Measurements from ENCODE around the gene EIF4G2.

Gene EIF4G2

DNA sequence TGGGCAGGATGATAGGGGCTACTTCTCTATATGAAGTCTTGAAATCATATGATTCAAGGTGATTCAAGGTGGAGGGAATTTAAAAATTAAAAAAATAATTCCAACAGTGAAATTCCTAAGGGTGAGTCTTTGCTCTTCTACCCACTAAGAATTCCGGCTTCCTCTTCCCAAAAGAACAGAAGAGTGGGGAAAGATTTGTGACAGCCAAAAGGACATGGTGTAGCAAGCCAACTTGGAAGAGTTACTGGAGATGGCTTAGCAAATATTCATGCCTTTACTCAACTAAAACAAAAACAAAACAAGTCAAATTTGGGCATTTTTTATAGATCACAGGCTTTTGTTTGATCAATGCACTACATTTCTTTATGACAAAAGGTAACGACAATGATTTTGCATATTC is 36.9 kb upstream of the EIF4G2 start:
- Histone ChIP-seq H3K27me3 (ENCODE audit: control insufficient read depth in 1 of 2, insufficient read depth in 1 of 2, low read length in 2 of 2) (no peaks in the 10 kb centered on the region), H3K23ac (ENCODE audit: low read length in 2 of 2) (no peak overlapping the region), H3K14ac (ENCODE audit: low read length in 2 of 2) (no peak overlapping the region), H2BK15ac (ENCODE audit: low read depth, poor library complexity, severe bottlenecking) (no peak overlapping the region), H2AK5ac (ENCODE audit: low read length, severe bottlenecking) (no peak overlapping the region), H3K36me3 (ENCODE audit: control insufficient read depth in 1 of 2, insufficient read depth in 2 of 2, low read depth in 1 of 2, low read length in 2 of 2) (no peaks in the 10 kb centered on the region), H3K4me1 (ENCODE audit: control insufficient read depth, insufficient read depth, low read depth, low read length) (no peaks in the 10 kb centered on the region), H3K18ac (ENCODE audit: low read depth in 1 of 2, low read length in 2 of 2) (no peak overlapping the region), H2BK12ac (ENCODE audit: low read length in 2 of 2) (no peak overlapping the region), H2AFZ (ENCODE audit: low read depth, low read length) (no peak overlapping the region), H3K4me2 (ENCODE audit: low read length, poor library complexity, severe bottlenecking) (no peak overlapping the region), H3K9ac (ENCODE audit: low read length) (no peak overlapping the region), H2BK5ac (ENCODE audit: low read depth, low read length, poor library complexity, severe bottlenecking) (no peak overlapping the region), H3K79me1 (replicated peaks; ENCODE audit: low read length, poor library complexity, severe bottlenecking) (no peaks in the 10 kb centered on the region), H3K4ac (ENCODE audit: low read depth in 1 of 2, low read length in 2 of 2) (no peak overlapping the region), H2BK120ac (ENCODE audit: low read depth, low read length) (no peak overlapping the region), H3K4me3 (ENCODE audit: insufficient read depth in 1 of 2, low read depth in 1 of 2, low read length in 2 of 2) (no peak overlapping the region), H4K8ac (ENCODE audit: low read length) (no peak overlapping the region), H3K9me3 (ENCODE audit: control insufficient read depth, low read length) (no peaks in the 10 kb centered on the region), H3K27ac (ENCODE audit: low read length, poor library complexity, severe bottlenecking) (no peak overlapping the region), H4K91ac (ENCODE audit: low read length) (no peak overlapping the region)
- no CpG with 5 or more reads among the region's 2 CpGs for WGBS
- DNase-seq: no peak

DNA sequence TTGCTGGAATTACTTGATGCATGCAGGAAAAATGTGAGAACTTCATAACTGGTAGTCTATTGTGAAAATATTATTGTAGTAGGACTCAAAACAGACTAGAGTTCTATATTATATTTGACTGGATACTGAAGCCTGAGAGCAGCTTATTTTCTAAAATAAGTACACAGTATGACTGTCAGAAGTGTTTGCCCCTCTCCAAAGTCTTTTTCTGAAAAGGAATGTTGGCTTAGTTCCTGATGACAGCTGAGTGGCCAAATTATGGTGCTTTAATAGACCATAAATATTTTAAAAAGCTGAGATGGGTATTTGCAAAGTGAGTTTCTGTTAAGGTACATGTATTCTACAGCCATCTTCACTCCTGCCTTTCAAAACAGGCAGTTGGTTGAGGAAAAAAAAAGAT is 36.1 kb upstream of the EIF4G2 start:
- Histone ChIP-seq H4K8ac (ENCODE audit: low read length) (no peak overlapping the region), H2BK12ac (ENCODE audit: low read length in 2 of 2) (no peak overlapping the region)
- no peak for DNase-seq

DNA sequence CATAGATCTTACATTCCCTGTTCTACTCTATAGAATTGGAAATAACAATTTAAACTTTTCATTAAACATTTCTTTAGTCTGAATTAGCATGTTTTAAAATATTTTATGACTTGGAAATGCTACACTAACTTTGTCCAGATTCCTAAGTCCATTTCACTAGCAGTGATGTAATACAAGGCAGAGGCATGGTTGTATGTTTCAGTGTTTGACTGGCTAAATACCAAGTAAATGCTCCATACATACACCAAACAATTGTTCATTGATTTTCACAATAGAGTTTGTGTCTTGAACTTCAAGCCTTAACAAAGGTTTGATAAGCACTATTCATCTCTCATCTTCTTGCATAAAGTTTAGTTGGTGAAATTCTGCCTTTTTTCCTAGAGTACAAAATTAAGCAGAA is 35.6 kb upstream of the EIF4G2 start:
- Histone ChIP-seq H3K9me3 (ENCODE audit: control insufficient read depth, low read length) (no peaks in the 10 kb centered on the region), H4K91ac (ENCODE audit: low read length) (no peak overlapping the region), H3K79me1 (replicated peaks; ENCODE audit: low read length, poor library complexity, severe bottlenecking) (no peaks in the 10 kb centered on the region), H3K4me3 (ENCODE audit: insufficient read depth in 1 of 2, low read depth in 1 of 2, low read length in 2 of 2) (no peak overlapping the region), H3K18ac (ENCODE audit: low read depth in 1 of 2, low read length in 2 of 2) (no peak overlapping the region), H3K9ac (ENCODE audit: low read length) (no peak overlapping the region), H2BK12ac (ENCODE audit: low read length in 2 of 2) (no peak overlapping the region), H3K23ac (ENCODE audit: low read length in 2 of 2) (no peak overlapping the region), H2BK15ac (ENCODE audit: low read depth, poor library complexity, severe bottlenecking) (no peak overlapping the region), H3K27me3 (ENCODE audit: control insufficient read depth in 1 of 2, insufficient read depth in 1 of 2, low read length in 2 of 2) (no peaks in the 10 kb centered on the region), H3K4me1 (ENCODE audit: control insufficient read depth, insufficient read depth, low read depth, low read length) (no peaks in the 10 kb centered on the region), H2AK5ac (ENCODE audit: low read length, severe bottlenecking) (no peak overlapping the region), H2BK5ac (ENCODE audit: low read depth, low read length, poor library complexity, severe bottlenecking) (no peak overlapping the region), H2AFZ (ENCODE audit: low read depth, low read length) (no peak overlapping the region), H3K27ac (ENCODE audit: low read length, poor library complexity, severe bottlenecking) (no peak overlapping the region), H2BK120ac (ENCODE audit: low read depth, low read length) (no peak overlapping the region), H3K36me3 (ENCODE audit: control insufficient read depth in 1 of 2, insufficient read depth in 2 of 2, low read depth in 1 of 2, low read length in 2 of 2) (no peaks in the 10 kb centered on the region), H3K4me2 (ENCODE audit: low read length, poor library complexity, severe bottlenecking) (no peak overlapping the region), H3K14ac (ENCODE audit: low read length in 2 of 2) (no peak overlapping the region), H3K4ac (ENCODE audit: low read depth in 1 of 2, low read length in 2 of 2) (no peak overlapping the region), H4K8ac (ENCODE audit: low read length) (no peak overlapping the region)
- no peak for DNase-seq

More for the DNA sequence above, 36.1 kb upstream of the EIF4G2 start:
- no peak overlapping the region for H2AK5ac ChIP-seq (ENCODE audit: low read length, severe bottlenecking)
- H3K4me1 ChIP-seq (ENCODE audit: control insufficient read depth, insufficient read depth, low read depth, low read length): no peaks in the 10 kb centered on the region
- no peak overlapping the region for H2BK15ac ChIP-seq (ENCODE audit: low read depth, poor library complexity, severe bottlenecking)
- no peak overlapping the region for H2BK120ac ChIP-seq (ENCODE audit: low read depth, low read length)
- no peak overlapping the region for H3K18ac ChIP-seq (ENCODE audit: low read depth in 1 of 2, low read length in 2 of 2)
- no peaks in the 10 kb centered on the region for H3K27me3 ChIP-seq (ENCODE audit: control insufficient read depth in 1 of 2, insufficient read depth in 1 of 2, low read length in 2 of 2)
- no peak overlapping the region for H3K23ac ChIP-seq (ENCODE audit: low read length in 2 of 2)
- no peak overlapping the region for H3K27ac ChIP-seq (ENCODE audit: low read length, poor library complexity, severe bottlenecking)
- H2BK5ac ChIP-seq (ENCODE audit: low read depth, low read length, poor library complexity, severe bottlenecking): no peak overlapping the region
- no peak overlapping the region for H3K14ac ChIP-seq (ENCODE audit: low read length in 2 of 2)
- no peak overlapping the region for H3K4me2 ChIP-seq (ENCODE audit: low read length, poor library complexity, severe bottlenecking)
- no peaks in the 10 kb centered on the region for H3K36me3 ChIP-seq (ENCODE audit: control insufficient read depth in 1 of 2, insufficient read depth in 2 of 2, low read depth in 1 of 2, low read length in 2 of 2)
- no peak overlapping the region for H4K91ac ChIP-seq (ENCODE audit: low read length)
- H2AFZ ChIP-seq (ENCODE audit: low read depth, low read length): no peak overlapping the region
- H3K79me1 ChIP-seq (replicated peaks; ENCODE audit: low read length, poor library complexity, severe bottlenecking): no peaks in the 10 kb centered on the region
- H3K4me3 ChIP-seq (ENCODE audit: insufficient read depth in 1 of 2, low read depth in 1 of 2, low read length in 2 of 2): no peak overlapping the region
- H3K9me3 ChIP-seq (ENCODE audit: control insufficient read depth, low read length): no peaks in the 10 kb centered on the region
- H3K9ac ChIP-seq (ENCODE audit: low read length): no peak overlapping the region
- no peak overlapping the region for H3K4ac ChIP-seq (ENCODE audit: low read depth in 1 of 2, low read length in 2 of 2)

DNA sequence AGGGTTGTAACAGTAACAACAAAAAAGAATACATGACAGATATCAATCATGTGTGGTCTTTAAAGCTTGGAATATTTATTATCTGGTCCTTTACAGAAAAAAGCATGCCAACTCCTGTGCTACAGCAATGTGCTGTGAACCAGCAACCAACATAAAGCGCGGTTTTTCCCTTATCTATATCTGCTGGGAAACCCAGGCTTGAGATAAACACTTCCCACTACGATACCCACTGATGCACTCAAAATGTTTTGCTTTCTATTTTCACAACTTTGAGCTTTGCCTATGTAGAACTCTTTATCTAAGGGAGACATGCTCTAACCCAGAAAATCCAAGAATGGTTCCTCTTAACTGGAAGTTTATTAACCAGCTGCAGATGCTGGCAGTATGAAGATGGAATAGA is 30.2 kb upstream of the EIF4G2 start:
- no peak overlapping the region for H3K27ac ChIP-seq (ENCODE audit: low read length, poor library complexity, severe bottlenecking)
- no peaks in the 10 kb centered on the region for H3K4me1 ChIP-seq (ENCODE audit: control insufficient read depth, insufficient read depth, low read depth, low read length)
- no peak overlapping the region for H2BK5ac ChIP-seq (ENCODE audit: low read depth, low read length, poor library complexity, severe bottlenecking)
- H4K91ac ChIP-seq (ENCODE audit: low read length): no peak overlapping the region
- no peak overlapping the region for H3K4me3 ChIP-seq (ENCODE audit: insufficient read depth in 1 of 2, low read depth in 1 of 2, low read length in 2 of 2)
- H3K4me2 ChIP-seq (ENCODE audit: low read length, poor library complexity, severe bottlenecking): no peak overlapping the region
- no peak overlapping the region for H2AK5ac ChIP-seq (ENCODE audit: low read length, severe bottlenecking)
- no peak overlapping the region for H2BK15ac ChIP-seq (ENCODE audit: low read depth, poor library complexity, severe bottlenecking)
- H3K36me3 ChIP-seq (ENCODE audit: control insufficient read depth in 1 of 2, insufficient read depth in 2 of 2, low read depth in 1 of 2, low read length in 2 of 2): no peaks in the 10 kb centered on the region
- H4K8ac ChIP-seq (ENCODE audit: low read length): no peak overlapping the region
- H3K9ac ChIP-seq (ENCODE audit: low read length): no peak overlapping the region
- WGBS: 70% methylated on average over 3 of the region's 3 CpGs
- no peaks in the 10 kb centered on the region for H3K9me3 ChIP-seq (ENCODE audit: control insufficient read depth, low read length)
- H2AFZ ChIP-seq (ENCODE audit: low read depth, low read length): no peak overlapping the region
- no peak overlapping the region for H3K18ac ChIP-seq (ENCODE audit: low read depth in 1 of 2, low read length in 2 of 2)
- no peak overlapping the region for H3K23ac ChIP-seq (ENCODE audit: low read length in 2 of 2)
- no peaks in the 10 kb centered on the region for H3K27me3 ChIP-seq (ENCODE audit: control insufficient read depth in 1 of 2, insufficient read depth in 1 of 2, low read length in 2 of 2)
- no peaks in the 10 kb centered on the region for H3K79me1 ChIP-seq (replicated peaks; ENCODE audit: low read length, poor library complexity, severe bottlenecking)
- no peak overlapping the region for H3K4ac ChIP-seq (ENCODE audit: low read depth in 1 of 2, low read length in 2 of 2)
- DNase-seq: no peak
- no peak overlapping the region for H2BK120ac ChIP-seq (ENCODE audit: low read depth, low read length)
- no peak overlapping the region for H3K14ac ChIP-seq (ENCODE audit: low read length in 2 of 2)
- H2BK12ac ChIP-seq (ENCODE audit: low read length in 2 of 2): no peak overlapping the region
